Measurements from ENCODE around the gene PORCN. TPM values are rescaled to one million over a fixed set of nuclear protein-coding genes. Genes with fewer than 3 reads are reported as not detected.

Gene PORCN
- total RNA-seq, 6 experiments from 2014 or later = 1.7 to 6.1 (median 1.9) TPM

DNA sequence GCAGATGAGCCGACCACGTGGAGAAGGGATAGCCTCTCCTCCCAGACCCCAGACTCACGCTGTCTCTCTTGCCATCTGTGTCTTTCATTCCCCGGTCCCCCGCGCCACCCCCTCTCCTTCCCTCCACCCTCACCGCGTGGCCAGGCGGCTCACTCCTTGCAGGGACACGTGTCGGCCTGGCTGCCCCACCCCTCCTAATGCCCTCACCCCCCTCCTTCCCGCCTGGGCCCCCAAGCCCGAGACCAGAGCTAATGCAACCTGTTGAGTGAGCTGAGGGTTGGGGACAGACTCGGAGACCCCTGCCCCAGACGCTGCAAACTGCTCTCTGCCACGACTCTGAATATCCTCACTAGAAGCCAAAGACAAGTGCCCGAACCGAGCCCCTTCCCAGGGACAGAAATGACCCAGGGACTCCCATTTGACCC, 40.5 kb upstream of the PORCN start:
- Histone ChIP-seq H3K9me3 (no peaks in the 10 kb centered on the region), H3K4me1 (no peaks in the 10 kb centered on the region), H3K27ac (no peak overlapping the region), H3K36me3 (no peaks in the 10 kb centered on the region), H3K27me3 (no peaks in the 10 kb centered on the region), H3K4me3 (no peak overlapping the region)
- no peak for TF ChIP-seq POLR2A (IDR thresholded peaks at IDR 0.05)
- no peak for TF ChIP-seq CTCF (IDR thresholded peaks at IDR 0.05)
- DNase-seq (peak in 1 of 3 donors; percentile 30), ATAC-seq (peak in 2 of 4 donors; percentile 28 to 30)
- 0% methylated on average over 1 of the region's 18 CpGs for WGBS (ENCODE audit: insufficient coverage, low coverage, low lambda C conversion rate, missing lambda C conversion rate)
- intact Hi-C loops (cut with DNase I) = no loop called here

GRCh38 chrX:48468693-48469691, 39.8 kb upstream of the PORCN start:
- intact Hi-C loops (cut with DNase I) = no loop called here
- Histone ChIP-seq H3K4me3 (no peak overlapping the region), H3K27ac (no peak overlapping the region), H3K9me3 (no peaks in the 10 kb centered on the region), H3K36me3 (no peaks in the 10 kb centered on the region), H3K4me1 (no peaks in the 10 kb centered on the region), H3K27me3 (no peaks in the 10 kb centered on the region)
- no peak for TF ChIP-seq CTCF (IDR thresholded peaks at IDR 0.05)
- no peak for TF ChIP-seq POLR2A (IDR thresholded peaks at IDR 0.05)
- peak in 1 of 3 donors; percentile 39 for DNase-seq
- ATAC-seq = no peak
- 27% methylated on average over 16 of the region's 23 CpGs for WGBS (ENCODE audit: insufficient coverage, low coverage, low lambda C conversion rate, missing lambda C conversion rate)

- DNase-seq (peak in 1 of 3 donors; percentile 30), ATAC-seq (no peak)
- Histone ChIP-seq H3K9me3 (no peaks in the 10 kb centered on the region), H3K36me3 (no peaks in the 10 kb centered on the region), H3K27ac (no peak within 1 kb of the TSS), H3K4me1 (peaks cover 0 to 3% (median 0%) of the 10 kb centered on the region in 4 donors), H3K4me3 (no peak within 1 kb of the TSS), H3K27me3 (no peaks in the 10 kb centered on the region)
- intact Hi-C loops (cut with DNase I) = no loop called here
- TF ChIP-seq CTCF (IDR thresholded peaks at IDR 0.05) = no peak
- no CpG with 5 or more reads among the region's 18 CpGs for WGBS (ENCODE audit: insufficient coverage, low coverage, low lambda C conversion rate, missing lambda C conversion rate)
Observed at GRCh38 chrX:48470110-48470832, 38.5 kb upstream of the PORCN start, which contains the start of gene SLC38A5. Gene SLC38A5 (minus strand): TSS chrX:48470260. CDS start chrX:48467924, 2,336 bp downstream.

DNA sequence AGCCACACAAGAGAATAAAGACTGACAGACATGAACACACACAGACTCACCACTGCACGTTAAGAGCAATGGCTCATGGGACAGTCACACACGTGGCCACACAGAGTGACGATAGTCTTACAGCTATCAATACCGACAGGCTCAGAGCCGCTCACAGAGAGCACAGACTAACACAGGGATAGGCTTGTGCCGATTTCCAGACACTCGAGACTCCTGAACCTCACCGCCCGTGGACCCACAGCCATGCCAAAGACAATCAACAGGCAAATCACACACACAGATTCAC, 38.0 kb upstream of the PORCN start:
- Histone ChIP-seq H3K36me3 (no peaks in the 10 kb centered on the region), H3K9me3 (no peaks in the 10 kb centered on the region), H3K27me3 (no peaks in the 10 kb centered on the region), H3K27ac (no peak overlapping the region), H3K4me1 (peaks cover 0 to 3% (median 0%) of the 10 kb centered on the region in 4 donors), H3K4me3 (no peak overlapping the region)
- DNase-seq = peak in 1 of 3 donors; percentile 20
- 92% methylated on average over 2 of the region's 9 CpGs for WGBS (ENCODE audit: insufficient coverage, low coverage, low lambda C conversion rate, missing lambda C conversion rate)
- TF ChIP-seq CTCF (IDR thresholded peaks at IDR 0.05) (no peak), POLR2A (IDR thresholded peaks at IDR 0.05) (no peak)
- ATAC-seq = no peak
- intact Hi-C loops (cut with DNase I) = no loop called here

Data from right lobe of liver (tissue), 6 donors.